ENCODE results near the gene MTHFR.

Gene MTHFR

DNA sequence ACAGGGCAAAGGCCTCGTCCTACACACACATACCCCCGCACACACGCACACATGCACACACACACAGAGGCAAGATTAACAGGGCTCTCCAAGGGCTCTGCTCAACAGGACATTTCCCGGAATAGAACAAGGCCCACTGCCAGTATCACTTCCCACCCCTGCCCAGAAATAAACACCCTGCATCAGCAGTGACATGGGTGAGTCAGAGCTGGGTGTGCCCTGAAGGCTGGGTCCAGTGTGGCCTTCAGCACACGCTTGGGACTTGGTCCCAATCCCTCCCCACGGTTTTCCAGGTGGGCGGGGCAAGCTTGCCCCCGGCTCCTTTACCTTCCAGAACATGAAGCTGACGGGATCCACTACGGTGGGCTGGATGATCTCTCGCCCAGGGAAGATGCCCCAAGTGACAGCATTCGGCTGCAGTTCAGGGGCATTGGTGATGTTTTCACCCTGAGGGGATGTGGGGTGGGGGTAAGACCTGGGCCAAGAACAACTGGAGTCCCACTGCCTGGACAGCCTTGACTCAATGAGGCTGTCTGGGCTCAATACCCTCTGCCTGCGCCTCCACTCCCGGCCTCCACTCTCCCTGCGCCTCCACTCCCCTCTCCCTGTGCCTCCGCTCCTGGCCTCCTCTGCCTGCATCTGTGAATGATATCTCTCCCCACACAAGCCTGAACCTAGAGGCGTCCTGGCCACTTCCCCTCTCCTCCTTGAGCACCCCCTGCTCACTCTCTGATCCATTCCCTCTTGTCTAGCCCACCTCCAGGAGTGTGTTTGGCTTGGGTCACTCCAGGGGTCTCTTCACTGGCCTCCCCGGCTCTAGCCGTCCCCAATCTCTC is 14.7 kb downstream of the MTHFR start:
- peak overlapping the region; percentile 50 for H3K4me2 ChIP-seq
- H3K27ac ChIP-seq = peak overlapping the region; percentile 41; the same call in 1 of the 2 replicates
- 0 out of 2 replicates have a peak overlapping the region, but pooled peaks have one; percentile 6 for H3K9ac ChIP-seq
- H4K20me1 ChIP-seq = no peaks in the 10 kb centered on the region
- H3K27me3 ChIP-seq = no peaks in the 10 kb centered on the region
- no peak for TF ChIP-seq Cebpa-rat (IDR thresholded peaks at IDR 0.05)
- H3K36me3 ChIP-seq = peaks cover 57% of the 10 kb centered on the region
- peaks cover 42% of the 10 kb centered on the region for H3K4me1 ChIP-seq
- no peaks in the 10 kb centered on the region for H3K9me3 ChIP-seq
- no peak overlapping the region for H3K4me3 ChIP-seq

DNA sequence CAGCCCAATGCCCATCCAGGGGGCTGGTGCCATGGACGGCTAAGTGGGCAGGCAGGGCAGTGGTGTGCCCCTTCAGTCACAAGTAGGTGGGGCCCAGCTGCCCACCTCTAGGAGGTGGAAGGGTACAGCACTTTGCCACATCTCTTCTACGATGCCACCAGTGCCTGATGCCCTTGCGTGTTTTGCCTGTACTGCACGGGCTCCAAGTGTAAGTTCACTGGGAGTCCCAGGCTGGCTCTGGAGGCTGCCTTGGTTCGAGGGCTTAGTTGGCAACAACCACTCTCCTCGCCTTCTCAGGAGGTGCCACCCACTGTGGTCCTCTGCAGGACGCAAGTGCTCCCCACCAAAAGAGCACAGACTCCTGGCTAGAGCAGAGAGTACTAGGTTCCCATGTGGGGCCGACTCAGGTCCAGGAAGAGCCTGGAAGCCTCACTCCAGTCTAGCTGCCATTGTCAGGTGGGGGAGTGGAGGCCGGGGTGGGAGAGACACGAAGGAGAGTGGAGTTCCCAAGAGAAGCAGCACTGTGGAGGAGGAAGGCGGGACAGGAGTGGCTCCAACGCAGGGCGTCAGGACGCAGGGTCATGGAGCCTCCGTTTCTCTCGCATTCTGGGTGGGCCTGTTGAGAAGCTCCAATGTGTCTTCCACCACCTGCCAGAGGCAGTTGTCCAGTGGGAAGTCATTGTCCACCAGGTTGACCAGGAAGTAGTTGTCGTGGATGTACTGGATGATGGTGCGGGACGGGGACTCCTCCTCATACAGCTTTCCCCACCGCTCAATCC is 15.5 kb downstream of the MTHFR start:
- Histone ChIP-seq H3K27ac (peak overlapping the region; percentile 41), H3K27me3 (no peaks in the 10 kb centered on the region), H3K4me3 (no peak overlapping the region), H3K4me2 (peak overlapping the region; percentile 50), H4K20me1 (no peaks in the 10 kb centered on the region), H3K9me3 (no peaks in the 10 kb centered on the region), H3K4me1 (peaks cover 47% of the 10 kb centered on the region), H3K9ac (0 out of 2 replicates have a peak overlapping the region, but pooled peaks have one; percentile 30), H3K36me3 (peaks cover 49% of the 10 kb centered on the region)
- no peak for TF ChIP-seq Cebpa-rat (IDR thresholded peaks at IDR 0.05)

DNA sequence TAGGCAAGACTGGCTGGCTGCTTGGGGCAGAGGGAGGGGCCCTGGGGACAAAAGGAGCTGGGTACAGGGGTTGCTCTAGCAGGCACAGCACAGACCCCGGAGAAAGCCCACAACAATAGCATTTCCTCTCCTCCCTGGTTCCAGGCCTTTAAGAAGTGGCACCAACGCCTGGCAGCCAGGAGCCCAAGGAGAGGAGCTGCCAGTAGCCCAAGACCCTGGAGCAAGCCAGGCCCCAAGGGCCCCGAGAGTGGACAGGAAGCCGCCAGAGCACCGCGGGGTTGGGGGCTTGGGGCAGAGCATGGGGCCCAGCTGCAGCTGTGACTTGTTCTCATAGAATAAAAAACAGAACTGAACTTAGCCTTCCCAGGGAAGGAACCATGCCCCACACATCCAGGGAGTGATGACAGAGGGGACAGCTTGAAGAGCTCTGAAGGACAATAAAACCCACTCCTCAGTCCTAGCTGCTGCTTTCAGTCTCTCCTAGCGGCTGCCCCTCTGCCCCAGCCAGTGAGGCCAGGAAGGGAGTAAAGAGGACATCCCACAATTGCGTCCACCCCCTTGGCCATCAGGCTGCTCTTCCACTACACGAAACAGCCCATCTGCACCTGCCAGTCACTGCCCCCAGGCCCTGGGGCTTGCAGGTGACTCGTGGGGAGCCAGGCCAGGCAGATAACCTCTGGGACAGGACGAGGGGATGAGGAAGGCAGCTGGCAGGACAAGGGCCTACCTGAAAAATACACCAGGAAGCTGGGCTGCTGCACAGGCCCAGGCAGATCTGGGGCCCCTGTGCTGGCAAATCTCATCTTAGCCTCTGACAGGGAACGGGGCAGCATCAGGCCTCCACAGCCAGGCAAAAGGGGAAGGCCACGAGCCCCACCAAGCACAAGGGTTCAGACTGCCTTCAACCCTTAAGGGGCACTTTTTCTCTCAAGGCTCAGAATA is 16.4 kb downstream of the MTHFR start:
- Histone ChIP-seq H3K4me1 (peaks cover 56% of the 10 kb centered on the region), H3K4me3 (no peak overlapping the region), H3K27ac (peak overlapping the region; percentile 58), H3K36me3 (peaks cover 40% of the 10 kb centered on the region), H3K9ac (peak overlapping the region; percentile 30; the same call in 1 of the 2 replicates), H4K20me1 (no peaks in the 10 kb centered on the region), H3K4me2 (no peak overlapping the region), H3K27me3 (no peaks in the 10 kb centered on the region), H3K9me3 (no peaks in the 10 kb centered on the region)
- TF ChIP-seq Cebpa-rat (IDR thresholded peaks at IDR 0.05) = no peak

DNA sequence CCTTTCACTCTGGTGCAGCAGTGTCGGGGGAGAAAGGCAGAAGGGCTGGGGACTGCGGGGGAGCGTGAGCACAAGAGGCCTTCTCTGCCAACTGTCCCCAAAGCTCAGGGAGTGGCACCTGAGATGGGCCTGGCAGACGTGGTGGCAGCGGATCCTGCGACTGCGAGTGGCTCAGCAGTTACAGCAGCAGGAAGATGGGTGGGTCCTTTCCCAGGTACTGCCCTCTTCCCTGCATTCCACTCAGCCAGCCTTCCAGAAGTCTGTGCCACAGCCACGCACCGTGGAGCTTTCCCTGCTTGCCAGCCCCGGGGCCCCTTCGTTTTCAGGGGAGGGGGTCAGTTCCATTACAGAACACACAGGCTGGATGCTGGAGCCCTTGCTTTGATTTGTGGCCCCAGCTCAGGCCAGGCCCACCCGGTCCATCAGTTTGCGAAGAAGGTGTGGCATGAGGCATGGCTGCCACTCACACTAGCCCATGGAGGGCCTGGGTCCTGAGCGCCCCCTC is 17.2 kb downstream of the MTHFR start:
- no peak overlapping the region for H3K4me3 ChIP-seq
- no peak overlapping the region for H3K4me2 ChIP-seq
- peak overlapping the region; percentile 58; the same call in 1 of the 2 replicates for H3K27ac ChIP-seq
- peaks cover 61% of the 10 kb centered on the region for H3K4me1 ChIP-seq
- TF ChIP-seq Cebpa-rat (IDR thresholded peaks at IDR 0.05) = no peak
- H4K20me1 ChIP-seq = no peaks in the 10 kb centered on the region
- H3K36me3 ChIP-seq = peaks cover 33% of the 10 kb centered on the region
- peak overlapping the region; percentile 30; the same call in 1 of the 2 replicates for H3K9ac ChIP-seq
- H3K27me3 ChIP-seq = no peaks in the 10 kb centered on the region
- H3K9me3 ChIP-seq = no peaks in the 10 kb centered on the region

DNA sequence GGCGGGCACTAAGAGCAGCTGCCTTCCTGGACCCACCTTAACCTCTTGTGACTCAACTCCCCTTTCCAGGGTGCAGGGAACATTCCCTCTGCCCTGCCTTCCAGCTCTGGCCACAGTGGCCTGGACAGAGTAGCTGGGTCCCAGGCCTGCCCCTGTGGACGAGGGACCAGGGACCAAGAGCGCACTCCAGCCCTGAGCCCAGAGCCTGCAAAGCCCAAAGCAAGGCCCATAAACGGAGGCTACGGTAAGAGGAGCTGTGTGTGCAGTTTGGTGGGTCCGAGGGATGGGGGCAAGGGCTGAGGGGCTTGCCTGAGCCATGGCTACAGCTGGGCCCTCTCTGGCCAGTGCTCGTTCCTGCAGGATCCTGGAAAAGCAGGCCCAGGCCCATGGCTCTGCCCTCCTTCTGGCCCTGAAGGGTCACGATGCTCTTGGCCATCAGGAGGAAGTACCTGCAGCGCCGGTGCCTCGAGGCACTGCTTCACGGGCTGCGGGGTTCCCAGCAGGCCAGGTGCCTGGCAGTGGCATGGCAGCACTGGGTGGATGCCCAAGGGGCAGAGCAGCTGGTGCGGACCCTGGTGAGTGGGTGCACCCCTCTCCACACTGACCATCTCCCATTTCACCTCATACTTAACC is 17.8 kb downstream of the MTHFR start:
- peaks cover 28% of the 10 kb centered on the region; the same call in 1 of the 2 replicates for H3K36me3 ChIP-seq
- H3K27me3 ChIP-seq = no peaks in the 10 kb centered on the region
- no peak overlapping the region for H3K4me3 ChIP-seq
- H3K27ac ChIP-seq = no peak overlapping the region
- H3K4me2 ChIP-seq = no peak overlapping the region
- no peaks in the 10 kb centered on the region for H4K20me1 ChIP-seq
- peaks cover 61% of the 10 kb centered on the region for H3K4me1 ChIP-seq
- no peak for TF ChIP-seq Cebpa-rat (IDR thresholded peaks at IDR 0.05)
- H3K9me3 ChIP-seq = no peaks in the 10 kb centered on the region
- H3K9ac ChIP-seq = no peak overlapping the region

DNA sequence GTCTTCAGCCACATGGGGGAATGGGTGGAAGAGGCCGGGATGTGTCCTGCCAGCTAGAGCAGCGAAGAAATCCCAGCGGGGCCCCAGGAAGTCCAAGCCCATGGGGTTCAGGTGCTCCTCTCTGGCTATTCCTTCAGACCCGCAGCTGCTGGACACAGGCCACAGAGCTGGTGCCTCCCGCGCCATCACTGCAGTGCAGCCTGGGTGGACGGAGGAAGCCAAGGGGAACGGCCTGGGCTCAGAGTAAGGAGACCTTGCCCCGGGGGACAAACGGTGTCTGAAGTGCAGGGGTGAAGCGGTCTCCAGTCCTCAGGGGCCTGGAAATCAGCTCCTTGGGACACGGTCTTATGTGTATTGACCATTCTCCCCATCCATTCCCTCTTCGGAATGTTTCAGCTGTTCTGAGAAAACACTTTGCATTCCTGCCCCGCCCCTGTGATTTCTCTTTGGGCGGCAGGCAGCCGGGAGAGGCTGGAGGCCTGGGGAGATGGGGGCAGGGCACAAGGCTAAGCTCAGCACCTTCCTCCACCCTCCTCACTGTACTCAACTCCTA is 18.4 kb downstream of the MTHFR start:
- TF ChIP-seq Cebpa-rat (IDR thresholded peaks at IDR 0.05) = no peak
- H3K4me2 ChIP-seq = no peak overlapping the region
- peaks cover 28% of the 10 kb centered on the region; the same call in 1 of the 2 replicates for H3K36me3 ChIP-seq
- no peak overlapping the region for H3K27ac ChIP-seq
- no peak overlapping the region for H3K9ac ChIP-seq
- no peaks in the 10 kb centered on the region for H3K9me3 ChIP-seq
- no peaks in the 10 kb centered on the region for H4K20me1 ChIP-seq
- H3K4me1 ChIP-seq = peaks cover 61% of the 10 kb centered on the region
- H3K4me3 ChIP-seq = no peak overlapping the region
- H3K27me3 ChIP-seq = no peaks in the 10 kb centered on the region

DNA sequence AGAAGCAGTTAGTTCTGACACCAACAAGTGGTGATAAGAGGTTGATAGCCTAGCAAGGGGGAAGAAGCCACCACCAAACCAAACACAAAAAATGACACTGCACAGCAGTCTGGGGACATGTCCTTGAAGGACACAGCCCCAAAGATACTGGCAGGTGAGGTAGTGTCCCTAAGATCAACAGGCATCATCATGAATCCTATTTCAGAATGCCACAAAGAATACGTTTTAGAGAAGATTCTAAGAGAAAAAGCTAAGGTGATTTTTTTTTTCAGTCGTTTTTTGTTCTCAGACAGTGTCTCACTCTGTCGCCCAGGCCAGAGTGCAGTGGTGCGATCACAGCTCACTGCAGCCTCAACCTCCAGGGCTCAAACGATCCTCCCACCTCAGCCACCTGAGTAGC is 19.6 kb downstream of the MTHFR start:
- no peak overlapping the region for H3K9ac ChIP-seq
- no peak for TF ChIP-seq Cebpa-rat (IDR thresholded peaks at IDR 0.05)
- H3K4me1 ChIP-seq = peaks cover 56% of the 10 kb centered on the region

GRCh38 chr1:11784993-11785769 is 20.6 kb downstream of the MTHFR start:
- peaks cover 46% of the 10 kb centered on the region for H3K4me1 ChIP-seq
- H4K20me1 ChIP-seq = no peaks in the 10 kb centered on the region
- peaks cover 9% of the 10 kb centered on the region; the same call in 1 of the 2 replicates for H3K36me3 ChIP-seq
- no peaks in the 10 kb centered on the region for H3K27me3 ChIP-seq
- no peak overlapping the region for H3K4me3 ChIP-seq
- TF ChIP-seq Cebpa-rat (IDR thresholded peaks at IDR 0.05) = no peak
- H3K27ac ChIP-seq = peak overlapping the region; percentile 46; the same call in 1 of the 2 replicates
- peak overlapping the region; percentile 65 for H3K4me2 ChIP-seq
- no peaks in the 10 kb centered on the region for H3K9me3 ChIP-seq
- H3K9ac ChIP-seq = no peak overlapping the region

More for the DNA sequence above, 19.6 kb downstream of the MTHFR start:
- Histone ChIP-seq H3K4me2 (peak overlapping the region; percentile 65), H3K27me3 (no peaks in the 10 kb centered on the region), H3K4me3 (no peak overlapping the region), H3K36me3 (peaks cover 18% of the 10 kb centered on the region; the same call in 1 of the 2 replicates), H3K9me3 (no peaks in the 10 kb centered on the region), H3K27ac (no peak overlapping the region), H4K20me1 (no peaks in the 10 kb centered on the region)

All from BLaER1 (cell line).